Renal cortical epithelial cell (primary cell): ENCODE measurements around the gene MFAP4. TPM values are rescaled to one million over a fixed set of nuclear protein-coding genes. Genes with fewer than 3 reads are reported as not detected.

Experiments
- DNase-seq: peaks from one replicate; pipeline ENCODE4 v3.0.0-alpha.2; 2011; ENCODE audit warnings: low read depth
- total RNA-seq: library from RNA; depleted of rRNA; stranded (reverse); fragments of >200 nt; gene quantifications from 2 replicates; pipeline ENCODE4 v1.2.3, GENCODE V29; 2014

The MFAP4 gene
- total RNA-seq, 1 donor from 2014 or later: 0.15 TPM

- no peak for DNase-seq
Observed at GRCh38 chr17:19333736-19334290, 53.2 kb downstream of the MFAP4 start.

Other genes starting within 250 kb of the MFAP4 start
- gene EPN2, start 149.8 kb downstream of the MFAP4 start, total RNA-seq: 29.9 TPM in 2 replicates
- gene B9D1, start 24.5 kb downstream of the MFAP4 start, total RNA-seq: 25.9 and 40.8 TPM in 2 replicates
- 9.0 and 30.2 TPM in 2 replicates for gene MAPK7, start 8.7 kb downstream of the MFAP4 start, total RNA-seq
- not detected in 2 replicates for gene RNF112, start 24.0 kb upstream of the MFAP4 start, total RNA-seq
- gene SLC47A1, start 146.7 kb upstream of the MFAP4 start, total RNA-seq: 2.4 TPM in 1 of 2 replicates, not detected in the other